ENCODE results near the gene GNA15.
"Not testable (repeated sequence)": the region's sequence is repeated elsewhere in the genome, so short reads cannot be mapped to it uniquely, and the experiment has no call there.

The GNA15 gene

DNA sequence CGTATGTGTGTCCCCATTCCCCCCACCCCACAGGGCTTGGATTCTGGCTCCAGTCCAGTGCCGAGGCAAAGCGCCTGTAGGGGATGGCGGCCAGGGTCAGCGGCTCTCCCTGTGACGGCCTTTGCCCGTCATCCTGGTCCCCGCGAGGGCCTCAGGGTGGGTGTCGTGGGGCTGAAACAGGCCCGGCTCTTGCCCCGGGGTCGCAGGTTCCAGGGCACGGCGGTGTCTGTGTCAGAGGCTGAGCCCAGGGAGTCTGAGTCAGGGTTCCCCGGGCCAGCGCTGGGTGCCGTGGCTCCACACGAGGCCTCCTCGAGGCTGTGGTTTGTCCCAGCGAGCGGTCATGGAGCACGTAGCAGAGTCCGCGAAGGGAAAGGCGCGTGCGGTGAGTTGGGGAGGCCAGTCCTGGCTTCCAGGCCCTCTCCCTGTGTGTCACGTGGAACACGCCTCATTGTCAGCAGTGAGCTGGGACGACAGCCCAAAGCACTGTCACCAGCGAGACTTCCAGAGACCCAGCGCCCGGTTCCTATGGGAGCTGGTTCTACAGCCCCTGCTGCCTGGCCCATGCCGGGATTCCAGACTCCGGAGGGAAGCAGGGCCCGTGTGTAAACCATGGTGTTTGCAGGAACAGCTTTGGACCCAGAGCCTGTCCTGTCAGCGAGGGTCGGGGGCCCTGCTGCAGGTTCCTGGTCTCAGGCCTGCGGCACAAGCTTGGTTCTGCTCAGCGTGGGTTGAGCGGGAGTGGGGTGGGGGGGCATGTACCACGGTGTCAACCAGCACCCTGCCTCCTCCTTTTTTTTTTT lies 63.3 kb downstream of the GNA15 start:
- DNase-seq (ENCODE audit: low spot score in 2 of 2) (no peak), ATAC-seq (ENCODE audit: low read depth) (no peak)
- Mint-ChIP-seq H3K36me3 (peaks cover 8% of the 10 kb centered on the region), H3K27me3 (no peaks in the 10 kb centered on the region), H3K4me3 (no peak overlapping the region), H3K4me1 (no peaks in the 10 kb centered on the region), H3K27ac (no peak overlapping the region), H3K9me3 (no peaks in the 10 kb centered on the region)

DNA sequence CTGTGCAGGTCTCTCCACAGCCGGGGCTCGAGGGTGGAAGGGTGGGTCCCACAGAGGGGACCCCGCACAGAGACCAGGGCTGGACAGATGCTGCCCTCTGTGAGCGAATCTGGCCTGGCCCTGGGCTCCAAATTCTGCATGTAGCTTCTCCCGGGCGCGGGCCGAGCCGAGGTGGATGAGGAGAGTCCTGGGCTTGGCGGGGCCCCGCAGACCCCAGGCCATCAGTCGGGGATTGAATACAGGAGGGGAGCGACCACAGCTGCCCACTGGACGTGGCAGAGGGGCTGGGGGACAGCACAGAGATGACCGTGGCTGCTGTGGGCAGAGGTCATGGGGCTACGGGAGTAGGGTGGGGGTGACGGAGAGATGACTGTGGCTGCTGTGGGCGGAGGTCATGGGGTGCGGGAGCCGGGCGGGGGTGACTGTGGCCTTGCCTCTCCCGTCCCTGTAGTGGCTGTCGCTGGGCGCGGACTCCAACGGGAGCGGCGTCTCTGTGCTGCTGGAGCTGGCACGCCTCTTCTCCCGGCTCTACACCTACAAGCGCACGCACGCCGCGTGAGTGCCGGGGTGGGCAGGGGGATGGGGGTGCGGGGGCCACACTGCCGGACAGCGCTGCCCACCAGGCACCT lies 65.4 kb downstream of the GNA15 start:
- no peak for DNase-seq (ENCODE audit: low spot score in 2 of 2)
- H3K4me3 Mint-ChIP-seq, result no peak overlapping the region
- no peaks in the 10 kb centered on the region for H3K4me1 Mint-ChIP-seq
- no peaks in the 10 kb centered on the region for H3K27me3 Mint-ChIP-seq
- no peak overlapping the region for H3K27ac Mint-ChIP-seq
- ATAC-seq (ENCODE audit: low read depth), result no peak
- no peaks in the 10 kb centered on the region for H3K9me3 Mint-ChIP-seq
- H3K36me3 Mint-ChIP-seq, result peaks cover 5% of the 10 kb centered on the region

DNA sequence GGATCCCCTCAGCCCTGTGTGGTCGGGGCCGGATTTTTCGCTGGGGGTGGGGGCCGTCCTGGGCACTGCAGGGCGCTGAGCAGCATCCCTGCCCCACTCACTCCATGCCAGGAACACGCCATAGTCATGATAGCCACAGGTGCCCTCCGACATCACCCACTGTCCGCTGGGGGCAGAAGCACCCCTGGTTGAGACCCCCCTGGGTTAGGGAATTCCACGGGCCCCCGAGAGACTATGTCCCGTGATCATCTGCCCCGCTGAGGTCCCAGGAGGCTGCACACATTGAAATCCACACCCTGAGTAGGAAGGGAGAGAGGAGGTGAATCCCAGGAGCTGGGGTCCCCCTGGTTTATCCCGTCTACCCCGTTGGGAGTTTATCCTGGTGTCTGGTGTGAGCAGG lies 66.1 kb downstream of the GNA15 start:
- H3K9me3 Mint-ChIP-seq, result no peaks in the 10 kb centered on the region
- no peak overlapping the region for H3K4me3 Mint-ChIP-seq
- H3K36me3 Mint-ChIP-seq, result peaks cover 5% of the 10 kb centered on the region
- DNase-seq (ENCODE audit: low spot score in 2 of 2), result no peak
- H3K27ac Mint-ChIP-seq, result no peak overlapping the region
- no peaks in the 10 kb centered on the region for H3K27me3 Mint-ChIP-seq
- H3K4me1 Mint-ChIP-seq, result no peaks in the 10 kb centered on the region
- ATAC-seq (ENCODE audit: low read depth), result no peak

DNA sequence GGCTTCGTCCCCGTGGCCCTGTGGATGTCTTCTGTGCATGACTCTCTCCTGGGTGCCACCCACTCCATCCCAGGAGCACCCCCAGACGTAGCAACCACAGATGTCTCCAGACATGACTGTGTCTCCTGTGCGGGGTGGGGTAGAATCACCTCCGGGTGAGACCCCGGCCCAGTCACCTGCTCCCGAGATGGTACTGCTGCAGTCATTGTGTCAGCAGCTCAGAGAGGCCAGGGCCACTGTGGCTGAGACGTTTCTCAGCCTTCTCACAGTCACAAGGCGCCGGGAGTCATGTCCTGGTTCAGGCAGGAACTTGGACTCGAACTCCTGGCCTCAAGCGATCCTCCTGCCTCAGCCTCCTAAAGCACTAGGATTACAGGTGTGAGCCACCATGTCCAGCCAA lies 66.5 kb downstream of the GNA15 start:
- Mint-ChIP-seq H3K27me3 (no peaks in the 10 kb centered on the region), H3K4me3 (no peak overlapping the region), H3K9me3 (no peaks in the 10 kb centered on the region), H3K27ac (no peak overlapping the region), H3K36me3 (peaks cover 5% of the 10 kb centered on the region), H3K4me1 (no peaks in the 10 kb centered on the region)
- ATAC-seq (ENCODE audit: low read depth) (no peak), DNase-seq (ENCODE audit: low spot score in 2 of 2) (no peak)

DNA sequence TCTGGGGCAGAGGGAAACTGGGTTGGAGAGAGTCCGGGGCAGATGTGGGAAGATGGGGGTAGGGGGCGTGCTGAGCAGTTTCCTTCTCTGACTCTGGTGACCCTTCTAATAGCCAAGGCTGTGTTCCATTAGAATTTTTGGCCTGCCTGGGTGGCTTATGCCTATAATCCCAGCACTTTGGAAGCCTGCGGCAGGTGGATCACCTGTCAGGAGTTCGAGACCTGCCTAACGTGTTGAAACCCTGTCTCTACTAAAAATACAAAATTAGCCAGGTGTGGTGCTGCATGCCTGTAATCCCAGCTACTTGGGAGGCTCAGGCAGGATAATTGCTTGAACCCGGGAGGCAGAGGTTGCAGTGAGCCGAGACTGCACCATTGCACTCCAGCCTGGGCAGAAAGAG lies 67.1 kb downstream of the GNA15 start:
- H3K27me3 Mint-ChIP-seq; H3K36me3 Mint-ChIP-seq; ATAC-seq (ENCODE audit: low read depth); H3K4me1 Mint-ChIP-seq; H3K27ac Mint-ChIP-seq; H3K4me3 Mint-ChIP-seq; DNase-seq (ENCODE audit: low spot score in 2 of 2); H3K9me3 Mint-ChIP-seq: not testable (repeated sequence)

DNA sequence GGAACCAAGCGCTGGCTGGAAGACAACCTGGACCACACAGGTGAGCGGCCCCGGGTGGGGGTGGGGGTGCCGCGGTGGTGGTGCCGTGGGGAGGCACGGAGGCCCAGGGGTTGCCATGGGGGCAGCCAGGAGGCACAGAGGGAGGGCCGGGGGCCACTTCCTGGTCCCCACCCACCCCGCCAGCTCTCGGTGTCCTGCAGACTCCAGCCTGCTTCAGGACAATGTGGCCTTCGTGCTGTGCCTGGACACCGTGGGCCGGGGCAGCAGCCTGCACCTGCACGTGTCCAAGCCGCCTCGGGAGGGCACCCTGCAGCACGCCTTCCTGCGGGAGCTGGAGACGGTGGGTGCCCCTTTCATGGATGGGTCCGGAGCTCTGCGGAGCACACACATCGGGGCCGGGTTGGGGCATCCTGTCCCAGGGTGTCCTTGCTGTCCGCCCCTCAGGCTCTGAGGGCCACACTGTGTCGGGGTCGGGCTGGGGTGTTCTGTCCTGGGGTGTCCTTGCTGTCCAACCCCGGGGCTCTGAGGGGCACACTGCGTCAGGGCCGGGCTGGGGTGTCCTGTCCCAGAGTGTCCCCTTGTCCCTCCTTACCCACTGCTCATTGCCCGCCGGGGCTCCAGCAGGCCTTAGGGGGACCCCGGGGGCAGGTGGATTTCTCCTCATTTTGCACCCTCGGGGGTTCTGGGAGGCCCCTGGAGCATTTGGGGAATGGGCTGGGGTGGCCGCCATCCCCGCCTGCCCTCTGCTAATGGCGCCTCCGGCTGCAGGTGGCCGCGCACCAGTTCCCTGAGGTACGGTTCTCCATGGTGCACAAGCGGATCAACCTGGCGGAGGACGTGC lies 68.2 kb downstream of the GNA15 start:
- peaks cover 9% of the 10 kb centered on the region for H3K36me3 Mint-ChIP-seq
- no peak overlapping the region for H3K27ac Mint-ChIP-seq
- DNase-seq (ENCODE audit: low spot score in 2 of 2) (no peak), ATAC-seq (ENCODE audit: low read depth) (no peak)
- no peaks in the 10 kb centered on the region for H3K4me1 Mint-ChIP-seq
- no peak overlapping the region for H3K4me3 Mint-ChIP-seq
- no peaks in the 10 kb centered on the region for H3K9me3 Mint-ChIP-seq
- no peaks in the 10 kb centered on the region for H3K27me3 Mint-ChIP-seq

DNA sequence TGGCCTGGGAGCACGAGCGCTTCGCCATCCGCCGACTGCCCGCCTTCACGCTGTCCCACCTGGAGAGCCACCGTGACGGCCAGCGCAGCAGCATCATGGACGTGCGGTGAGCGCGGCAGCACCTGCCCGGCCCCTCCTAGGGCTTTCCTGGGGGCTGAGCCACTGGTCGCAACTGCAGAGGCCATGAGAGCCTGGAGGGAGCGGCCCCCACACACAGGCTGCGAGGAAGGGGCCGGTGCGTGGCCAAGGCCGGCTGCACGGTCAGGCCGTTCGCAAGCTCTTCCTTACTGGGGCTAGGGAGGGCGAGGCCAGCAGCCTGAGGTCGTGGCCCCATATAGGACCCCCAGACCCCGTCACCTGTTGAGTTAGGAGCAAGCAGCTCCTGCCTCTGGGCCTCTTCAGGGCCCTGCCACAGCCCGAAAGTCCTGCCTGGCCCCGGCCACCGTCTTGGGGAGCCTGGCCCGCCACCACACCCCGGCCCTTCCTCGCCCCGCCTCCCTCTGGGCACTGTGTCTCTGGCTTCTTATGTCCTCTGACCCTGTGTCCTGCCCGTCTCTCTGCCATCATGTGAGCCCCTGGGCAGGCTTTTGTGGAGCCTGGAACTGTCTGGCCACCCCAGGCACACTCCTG lies 68.9 kb downstream of the GNA15 start:
- Mint-ChIP-seq H3K9me3 (no peaks in the 10 kb centered on the region), H3K27ac (no peak overlapping the region), H3K4me1 (no peaks in the 10 kb centered on the region), H3K4me3 (no peak overlapping the region), H3K36me3 (peaks cover 9% of the 10 kb centered on the region), H3K27me3 (no peaks in the 10 kb centered on the region)
- DNase-seq (ENCODE audit: low spot score in 2 of 2) (no peak), ATAC-seq (ENCODE audit: low read depth) (no peak)

DNA sequence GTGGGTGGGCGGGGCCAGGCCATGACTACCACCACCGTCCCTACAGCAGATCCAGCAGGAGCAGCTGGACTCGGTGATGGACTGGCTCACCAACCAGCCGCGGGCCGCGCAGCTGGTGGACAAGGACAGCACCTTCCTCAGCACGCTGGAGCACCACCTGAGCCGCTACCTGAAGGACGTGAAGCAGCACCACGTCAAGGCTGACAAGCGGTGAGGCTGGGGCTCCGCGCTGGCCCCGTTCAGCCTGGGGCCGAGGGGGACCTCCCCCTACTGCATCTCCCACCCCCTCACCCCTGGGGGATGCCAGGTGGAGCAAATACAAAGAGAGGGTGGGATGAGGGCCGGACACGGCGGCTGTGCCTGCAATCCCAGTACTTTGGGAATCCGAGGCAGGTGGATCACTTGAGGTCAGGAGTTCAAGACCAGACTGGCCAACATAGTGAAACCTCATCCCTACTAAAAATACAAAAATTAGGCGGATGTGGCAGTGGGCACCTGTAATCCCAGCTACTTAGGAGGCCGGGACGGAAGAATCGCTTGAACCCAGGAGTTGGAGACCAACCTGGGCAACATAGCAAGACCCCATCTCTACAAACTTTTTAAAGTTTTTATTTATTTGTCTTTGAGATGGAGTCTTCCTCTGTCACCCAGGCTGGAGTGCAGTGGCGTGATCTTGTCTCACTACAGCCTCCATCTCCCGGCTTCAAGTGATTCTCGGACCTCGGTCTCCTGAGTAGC lies 70.6 kb downstream of the GNA15 start:
- Mint-ChIP-seq H3K27me3 (no peaks in the 10 kb centered on the region), H3K4me1 (peaks cover 6% of the 10 kb centered on the region), H3K36me3 (peaks cover 8% of the 10 kb centered on the region), H3K4me3 (no peak overlapping the region), H3K27ac (no peak overlapping the region), H3K9me3 (no peaks in the 10 kb centered on the region)
- no peak for ATAC-seq (ENCODE audit: low read depth)
- DNase-seq (ENCODE audit: low spot score in 2 of 2), result no peak

DNA sequence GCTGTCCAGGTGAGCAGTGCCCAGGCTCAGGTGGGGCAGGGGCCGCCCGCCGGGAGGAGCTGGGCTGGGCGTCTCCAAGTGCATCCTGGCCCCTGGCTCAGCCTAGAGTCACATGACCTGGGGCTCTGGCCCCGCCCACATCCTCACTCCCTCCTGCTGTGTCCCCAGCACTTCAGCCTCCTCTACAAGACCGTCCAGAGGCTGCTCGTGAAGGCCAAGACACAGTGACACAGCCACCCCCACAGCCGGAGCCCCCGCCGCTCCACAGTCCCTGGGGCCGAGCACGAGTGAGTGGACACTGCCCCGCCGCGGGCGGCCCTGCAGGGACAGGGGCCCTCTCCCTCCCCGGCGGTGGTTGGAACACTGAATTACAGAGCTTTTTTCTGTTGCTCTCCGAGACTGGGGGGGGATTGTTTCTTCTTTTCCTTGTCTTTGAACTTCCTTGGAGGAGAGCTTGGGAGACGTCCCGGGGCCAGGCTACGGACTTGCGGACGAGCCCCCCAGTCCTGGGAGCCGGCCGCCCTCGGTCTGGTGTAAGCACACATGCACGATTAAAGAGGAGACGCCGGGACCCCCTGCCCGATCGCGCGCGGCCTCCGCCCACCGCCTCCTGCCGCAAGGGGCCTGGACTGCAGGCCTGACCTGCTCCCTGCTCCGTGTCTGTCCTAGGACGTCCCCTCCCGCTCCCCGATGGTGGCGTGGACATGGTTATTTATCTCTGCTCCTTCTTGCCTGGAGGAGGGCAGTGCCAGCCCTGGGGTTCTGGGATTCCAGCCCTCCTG lies 71.8 kb downstream of the GNA15 start:
- H3K9me3 Mint-ChIP-seq, result no peaks in the 10 kb centered on the region
- H3K27ac Mint-ChIP-seq, result no peak overlapping the region

DNA sequence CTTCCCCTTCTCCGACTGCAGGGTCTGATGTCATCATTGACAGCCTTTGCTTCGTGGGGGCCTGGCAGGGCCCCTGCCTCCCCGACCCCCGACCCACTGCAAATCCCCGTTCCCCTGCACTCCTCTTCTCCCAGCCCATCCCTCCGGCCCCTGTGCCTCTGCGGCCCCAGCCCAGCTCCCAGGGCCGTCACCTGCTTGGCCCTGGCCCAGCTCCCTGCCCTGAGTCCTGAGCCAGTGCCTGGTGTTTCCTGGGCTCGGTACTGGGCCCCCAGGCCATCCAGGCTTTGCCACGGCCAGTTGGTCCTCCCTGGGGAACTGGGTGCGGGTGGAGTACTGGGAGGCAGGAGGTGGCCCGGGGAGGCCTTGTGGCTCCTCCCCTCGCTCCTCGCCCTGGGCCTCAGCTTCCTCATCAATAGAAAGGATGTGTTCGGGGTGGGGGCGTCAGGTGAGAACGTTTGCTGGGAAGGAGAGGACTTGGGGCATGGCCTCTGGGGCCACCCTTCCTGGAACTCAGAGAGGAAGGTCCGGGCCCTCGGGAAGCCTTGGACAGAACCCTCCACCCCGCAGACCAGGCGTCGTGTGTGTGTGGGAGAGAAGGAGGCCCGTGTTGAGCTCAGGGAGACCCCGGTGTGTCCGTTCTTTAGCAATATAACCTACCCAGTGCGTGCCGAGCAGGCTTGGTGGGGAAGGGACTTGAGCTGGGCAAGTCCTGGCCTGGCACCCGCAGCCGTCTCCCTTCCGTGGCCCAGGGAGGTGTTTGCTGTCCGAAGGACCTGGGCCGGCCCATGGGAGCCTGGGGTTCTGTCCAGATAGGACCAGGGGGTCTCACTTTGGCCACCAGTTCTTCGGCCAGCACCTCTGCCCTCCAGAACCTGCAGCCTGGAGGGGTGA lies 72.7 kb downstream of the GNA15 start:
- ATAC-seq (ENCODE audit: low read depth) (no peak), DNase-seq (ENCODE audit: low spot score in 2 of 2) (no peak)
- H3K27ac Mint-ChIP-seq, result no peak overlapping the region
- H3K36me3 Mint-ChIP-seq, result peaks cover 9% of the 10 kb centered on the region
- no peaks in the 10 kb centered on the region for H3K27me3 Mint-ChIP-seq
- peaks cover 8% of the 10 kb centered on the region for H3K4me1 Mint-ChIP-seq
- no peak overlapping the region for H3K4me3 Mint-ChIP-seq
- H3K9me3 Mint-ChIP-seq, result no peaks in the 10 kb centered on the region

More for the DNA sequence above, 71.8 kb downstream of the GNA15 start:
- H3K4me1 Mint-ChIP-seq, result peaks cover 6% of the 10 kb centered on the region
- no peak for ATAC-seq (ENCODE audit: low read depth)
- H3K36me3 Mint-ChIP-seq, result peaks cover 8% of the 10 kb centered on the region
- no peak for DNase-seq (ENCODE audit: low spot score in 2 of 2)
- H3K27me3 Mint-ChIP-seq, result no peaks in the 10 kb centered on the region
- H3K4me3 Mint-ChIP-seq, result no peak overlapping the region

DNA sequence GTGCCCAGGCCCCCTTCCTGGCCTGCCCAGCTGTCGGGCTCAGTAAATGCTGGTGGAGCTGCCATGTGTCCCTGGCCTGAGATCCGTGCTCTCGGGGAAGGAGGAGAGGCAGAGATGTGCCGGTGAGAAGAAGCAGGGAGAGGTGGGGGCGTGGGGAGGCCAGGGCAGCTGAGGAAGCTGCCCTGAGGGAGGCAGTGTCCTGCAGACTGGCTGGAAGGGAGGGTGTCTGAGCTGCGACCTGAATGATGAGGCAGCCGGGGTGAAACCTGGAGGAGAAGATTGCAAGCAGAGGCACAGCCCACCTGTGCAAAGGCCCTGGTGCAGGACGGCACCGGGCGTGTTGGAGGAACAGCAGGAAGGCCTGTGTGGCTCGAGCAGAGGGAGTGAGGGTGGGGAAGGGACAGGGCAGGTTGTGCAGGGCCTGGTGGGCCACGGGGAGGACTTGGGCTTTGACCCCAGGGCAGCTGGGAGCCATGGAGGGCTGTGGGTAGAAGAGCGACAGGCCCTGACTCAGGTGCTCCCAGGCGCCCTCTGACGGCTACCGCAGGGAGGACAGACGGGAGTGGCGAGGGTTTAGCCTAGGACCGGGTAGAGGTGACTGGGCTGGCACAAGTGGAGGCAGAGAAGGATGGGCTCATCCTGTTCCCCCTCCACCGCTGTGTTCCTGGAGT lies 74.6 kb downstream of the GNA15 start:
- no peak overlapping the region for H3K4me3 Mint-ChIP-seq
- H3K36me3 Mint-ChIP-seq, result peaks cover 7% of the 10 kb centered on the region
- peak overlapping the region; percentile 14 for H3K27ac Mint-ChIP-seq
- no peaks in the 10 kb centered on the region for H3K27me3 Mint-ChIP-seq
- no peaks in the 10 kb centered on the region for H3K9me3 Mint-ChIP-seq
- peaks cover 8% of the 10 kb centered on the region for H3K4me1 Mint-ChIP-seq
- ATAC-seq (ENCODE audit: low read depth) (peak; percentile 80), DNase-seq (ENCODE audit: low spot score in 2 of 2) (peak; percentile 58 to 76)

DNA sequence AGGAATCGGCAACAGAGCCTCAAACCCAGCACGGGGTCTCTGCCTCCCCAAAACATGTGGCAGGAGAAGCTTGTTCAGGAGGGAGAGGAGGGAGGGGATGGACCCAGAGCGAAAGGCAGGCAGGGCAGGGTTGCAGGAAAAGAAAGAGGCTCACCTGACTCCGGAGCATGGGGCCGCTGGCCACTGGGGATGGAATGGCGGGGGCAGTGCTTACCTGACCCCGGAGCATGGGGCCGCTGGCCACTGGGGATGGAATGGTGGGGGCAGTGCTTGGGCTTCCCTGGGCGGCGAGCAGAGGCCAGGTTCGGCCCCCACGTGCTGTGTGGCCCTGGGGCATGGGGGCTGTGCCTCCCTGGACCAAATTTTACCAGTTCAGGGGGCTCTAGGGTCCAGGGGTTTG lies 75.4 kb downstream of the GNA15 start:
- Mint-ChIP-seq H3K36me3 (peaks cover 7% of the 10 kb centered on the region), H3K27me3 (no peaks in the 10 kb centered on the region), H3K27ac (no peak overlapping the region), H3K4me3 (no peak overlapping the region), H3K9me3 (no peaks in the 10 kb centered on the region), H3K4me1 (peaks cover 8% of the 10 kb centered on the region)
- ATAC-seq (ENCODE audit: low read depth) (no peak), DNase-seq (ENCODE audit: low spot score in 2 of 2) (no peak)

Data from memory B cell (primary cell).